Measurements from ENCODE around the gene ZMYND8.
"Not testable (repeated sequence)": the region's sequence is repeated elsewhere in the genome, so short reads cannot be mapped to it uniquely, and the experiment has no call there.

ZMYND8 gene

GRCh38 chr20:47202733-47203667 lies 153.5 kb downstream of the ZMYND8 start:
- no peak for DNase-seq (ENCODE audit: low read depth)

- no peak for DNase-seq (ENCODE audit: low read depth)
These were observed 155.3 kb downstream of the ZMYND8 start for GRCh38 chr20:47201074-47201730.

- no peak for DNase-seq (ENCODE audit: low read depth)
These were observed 157.4 kb downstream of the ZMYND8 start for GRCh38 chr20:47198996-47199552.

- peak; percentile 24 for DNase-seq (ENCODE audit: low read depth)
These were observed 158.2 kb downstream of the ZMYND8 start for GRCh38 chr20:47198254-47198671.

GRCh38 chr20:47196091-47197081 lies 160.1 kb downstream of the ZMYND8 start:
- DNase-seq (ENCODE audit: low read depth) = peak; percentile 62

GRCh38 chr20:47195573-47195972 lies 160.9 kb downstream of the ZMYND8 start:
- no peak for DNase-seq (ENCODE audit: low read depth)

GRCh38 chr20:47191956-47192355 lies 164.5 kb downstream of the ZMYND8 start:
- DNase-seq (ENCODE audit: low read depth) = no peak

GRCh38 chr20:47191074-47191673 lies 165.3 kb downstream of the ZMYND8 start:
- DNase-seq (ENCODE audit: low read depth) = peak; percentile 31

- DNase-seq (ENCODE audit: low read depth) = peak; percentile 60
These were observed 167.4 kb downstream of the ZMYND8 start for GRCh38 chr20:47189060-47189459.

GRCh38 chr20:47188540-47188939 lies 168.0 kb downstream of the ZMYND8 start:
- DNase-seq (ENCODE audit: low read depth) = peak; percentile 16

GRCh38 chr20:47187450-47188195 lies 168.9 kb downstream of the ZMYND8 start:
- DNase-seq (ENCODE audit: low read depth) = no peak

GRCh38 chr20:47183367-47183766 lies 173.1 kb downstream of the ZMYND8 start:
- no peak for DNase-seq (ENCODE audit: low read depth)

GRCh38 chr20:47181056-47181862 lies 175.2 kb downstream of the ZMYND8 start:
- peak; percentile 91 for DNase-seq (ENCODE audit: low read depth)

- DNase-seq (ENCODE audit: low read depth) = no peak
These were observed 177.2 kb downstream of the ZMYND8 start for GRCh38 chr20:47179267-47179666.

GRCh38 chr20:47178851-47179250 lies 177.6 kb downstream of the ZMYND8 start:
- no peak for DNase-seq (ENCODE audit: low read depth)

GRCh38 chr20:47178277-47178676 lies 178.2 kb downstream of the ZMYND8 start:
- no peak for DNase-seq (ENCODE audit: low read depth)

- not testable (repeated sequence) for DNase-seq (ENCODE audit: low read depth)
These were observed 180.3 kb downstream of the ZMYND8 start for GRCh38 chr20:47176217-47176616.

GRCh38 chr20:47175493-47175892 lies 181.0 kb downstream of the ZMYND8 start:
- DNase-seq (ENCODE audit: low read depth) = no peak

- no peak for DNase-seq (ENCODE audit: low read depth)
These were observed 181.8 kb downstream of the ZMYND8 start for GRCh38 chr20:47174456-47175243.

Measured in EH (cell line).